ENCODE results near the gene WDR7.

- TF ChIP-seq CTCF (IDR thresholded peaks at IDR 0.05; ENCODE audit: low read length) (no peak), EZH2 (IDR thresholded peaks at IDR 0.05; ENCODE audit: borderline replicate concordance, low read length) (no peak)
These were observed 10.4 kb downstream of the WDR7 start for GRCh38 chr18:56661360-56662062.

Data from OCI-LY1 (cell line).